GM19324 (cell line): ENCODE results near the gene POLN.

Experiments
- ATAC-seq: cut with Tn5 transposase; IDR thresholded peaks from one replicate; pipeline ENCODE4 v1.9.1; 2021; ENCODE audit warnings: mild to moderate bottlenecking, moderate library complexity; ENCODE audit not compliant: unreplicated experiment, low FRiP score

The POLN gene

GRCh38 chr4:2073808-2074481 lies 168.0 kb downstream of the POLN start:
- no peak for ATAC-seq

- no peak for ATAC-seq
Observed at GRCh38 chr4:2072971-2073807, 168.7 kb downstream of the POLN start.

GRCh38 chr4:2071912-2072867 lies 169.7 kb downstream of the POLN start:
- ATAC-seq, result no peak

GRCh38 chr4:2071252-2071911 lies 170.5 kb downstream of the POLN start:
- no peak for ATAC-seq

GRCh38 chr4:2070421-2071251 lies 171.3 kb downstream of the POLN start:
- ATAC-seq, result no peak

- no peak for ATAC-seq
Observed at GRCh38 chr4:2069986-2070385, 171.9 kb downstream of the POLN start.

- ATAC-seq, result no peak
Observed at GRCh38 chr4:2069161-2069971, 172.6 kb downstream of the POLN start.

GRCh38 chr4:2068566-2068965 lies 173.4 kb downstream of the POLN start:
- no peak for ATAC-seq

- no peak for ATAC-seq
Observed at GRCh38 chr4:2068198-2068470, 173.8 kb downstream of the POLN start.

- no peak for ATAC-seq
Observed at GRCh38 chr4:2067446-2068197, 174.3 kb downstream of the POLN start.

GRCh38 chr4:2066571-2067445 lies 175.1 kb downstream of the POLN start:
- no peak for ATAC-seq

GRCh38 chr4:2066011-2066551 lies 175.8 kb downstream of the POLN start:
- ATAC-seq, result no peak

GRCh38 chr4:2065106-2065930 lies 176.6 kb downstream of the POLN start:
- no peak for ATAC-seq

- ATAC-seq, result no peak
Observed at GRCh38 chr4:2064276-2064991, 177.5 kb downstream of the POLN start.

GRCh38 chr4:2063557-2064275 lies 178.2 kb downstream of the POLN start:
- no peak for ATAC-seq
